GM19324 (cell line): Measurements from ENCODE around the gene PTPN13.
A peak's percentile ranks its signal among the peaks of the same experiment; 100 is the strongest.

Experiments
- ATAC-seq: cut with Tn5 transposase; IDR thresholded peaks from one replicate; pipeline ENCODE4 v1.9.1; 2021; ENCODE audit warnings: mild to moderate bottlenecking, moderate library complexity; ENCODE audit not compliant: unreplicated experiment, low FRiP score

The PTPN13 gene

DNA sequence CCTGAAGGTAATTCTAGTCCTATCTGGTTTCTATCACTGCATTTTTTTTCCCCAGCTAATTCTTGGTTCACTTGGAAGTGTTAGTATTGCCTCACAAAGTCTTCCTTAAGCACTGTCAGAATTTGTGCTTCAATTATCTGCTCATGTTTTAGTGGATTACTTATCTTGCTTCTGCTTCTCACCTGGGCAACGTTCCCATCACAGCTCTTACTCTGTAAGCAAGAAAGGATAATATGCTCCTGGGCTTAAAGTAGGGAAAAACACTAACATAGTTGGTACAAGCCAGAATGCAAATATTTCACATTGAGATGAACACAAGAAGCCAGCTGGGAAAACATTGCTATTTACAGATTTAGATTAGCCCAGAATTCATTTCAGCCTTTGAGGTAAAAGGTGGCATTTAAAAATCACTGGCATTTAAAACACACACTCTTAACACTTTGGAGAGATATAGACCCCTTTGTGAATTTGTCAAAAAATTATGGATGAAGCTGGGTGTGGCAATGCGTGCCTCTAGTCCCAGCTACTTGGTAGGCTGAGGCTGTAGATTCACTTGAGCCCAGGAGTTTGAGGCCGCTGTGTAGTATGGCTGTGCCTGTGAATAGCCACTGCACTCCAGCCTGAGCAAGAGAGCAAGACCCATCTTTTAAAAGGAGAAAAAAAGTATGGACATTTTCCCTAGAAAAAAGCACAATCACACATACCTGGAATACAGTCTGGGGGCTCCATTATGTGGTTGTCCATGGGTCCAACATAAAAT is 6.6 kb upstream of the PTPN13 start:
- no peak for ATAC-seq

DNA sequence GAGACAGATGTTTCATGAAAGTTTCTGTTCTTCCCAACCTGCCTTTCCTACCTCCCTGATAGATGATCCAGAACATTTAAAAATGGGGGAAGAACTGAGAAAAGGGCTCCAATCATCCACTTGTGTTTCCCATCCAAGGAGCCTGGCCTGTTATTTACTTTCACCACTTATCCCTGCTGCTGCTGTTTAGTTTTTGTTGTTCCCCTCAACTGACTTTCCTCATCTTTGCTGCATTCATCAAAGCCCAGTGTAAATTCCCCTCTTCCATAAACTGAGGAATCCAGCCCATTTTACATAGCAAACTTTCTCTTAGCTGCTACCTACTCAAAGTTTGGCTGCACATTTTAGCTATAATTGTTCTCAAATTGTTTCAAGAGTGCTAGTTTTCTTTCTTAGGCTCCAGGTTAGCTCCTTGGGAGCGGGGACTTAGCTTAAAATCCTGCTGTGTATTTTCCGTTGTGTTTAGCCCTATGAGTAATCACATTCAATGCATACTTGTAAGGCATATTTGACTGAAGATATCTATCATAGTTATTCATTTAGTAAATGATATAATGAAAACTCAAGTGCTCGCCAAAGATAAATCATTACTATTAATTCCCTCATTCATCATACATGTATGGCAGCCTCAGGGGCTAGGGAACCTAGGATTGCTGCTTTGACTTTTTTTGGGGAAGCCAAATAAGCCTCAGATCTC is 1.4 kb upstream of the PTPN13 start:
- no peak for ATAC-seq

DNA sequence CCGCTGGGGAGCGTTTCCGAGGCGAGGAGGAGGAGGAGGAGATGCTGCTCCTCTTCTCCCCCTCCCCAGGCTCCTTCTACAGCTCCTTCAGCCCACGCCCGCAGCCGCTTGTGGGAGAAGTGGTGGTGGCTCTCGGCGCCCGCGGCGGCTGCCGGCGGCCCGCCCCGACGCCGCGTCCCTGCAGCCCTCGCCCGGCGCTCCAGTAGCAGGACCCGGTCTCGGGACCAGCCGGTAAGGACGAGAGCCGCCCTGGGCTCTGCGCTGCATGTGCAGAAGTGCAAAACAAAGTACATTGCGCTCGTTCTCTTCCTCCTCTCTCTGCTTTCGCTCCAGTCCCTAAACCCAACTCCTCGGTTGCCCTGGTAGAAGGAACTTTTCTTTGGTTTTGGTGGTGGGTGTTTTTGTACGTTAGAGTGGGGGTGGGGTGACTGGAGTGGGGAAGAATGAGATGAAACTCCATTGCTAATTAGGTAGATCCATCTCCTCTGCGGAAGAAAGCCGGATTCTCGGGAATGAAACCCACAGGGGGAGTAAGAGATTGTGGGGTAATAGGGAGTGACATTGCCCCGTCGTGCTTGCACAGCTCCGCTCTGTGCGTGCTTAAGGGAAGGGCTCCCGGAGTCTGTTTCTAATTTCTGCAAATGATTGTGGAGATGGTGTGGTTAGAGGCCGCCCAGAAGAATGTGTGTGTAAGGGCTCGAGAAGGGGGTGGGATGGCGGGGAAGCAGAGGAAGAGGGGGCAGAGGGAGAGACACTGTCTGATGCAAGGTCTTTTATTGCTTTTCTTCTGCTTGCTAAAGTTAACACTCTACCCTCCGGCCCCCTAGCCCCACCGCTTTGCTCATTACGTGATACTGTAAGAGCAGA is 677 bp downstream of the PTPN13 start:
- peak; percentile 27 for ATAC-seq

DNA sequence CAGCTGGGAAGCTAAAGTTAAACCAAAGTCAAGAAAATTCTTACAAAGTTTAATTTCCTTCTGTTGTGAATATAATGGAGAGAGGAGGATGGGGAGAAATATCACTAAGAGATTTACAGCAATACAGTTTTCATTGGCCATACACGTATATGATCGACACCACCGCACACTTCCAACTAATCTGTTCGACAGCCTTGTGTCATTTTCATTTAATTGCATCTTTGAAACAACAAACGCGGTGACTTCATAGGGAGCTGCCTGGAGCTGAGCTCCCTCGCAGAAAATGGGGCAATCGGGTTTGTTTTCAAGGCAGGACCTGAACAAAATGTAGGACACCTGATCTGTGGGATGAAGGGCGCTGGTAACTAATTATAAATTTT is 1.3 kb downstream of the PTPN13 start:
- ATAC-seq = no peak

DNA sequence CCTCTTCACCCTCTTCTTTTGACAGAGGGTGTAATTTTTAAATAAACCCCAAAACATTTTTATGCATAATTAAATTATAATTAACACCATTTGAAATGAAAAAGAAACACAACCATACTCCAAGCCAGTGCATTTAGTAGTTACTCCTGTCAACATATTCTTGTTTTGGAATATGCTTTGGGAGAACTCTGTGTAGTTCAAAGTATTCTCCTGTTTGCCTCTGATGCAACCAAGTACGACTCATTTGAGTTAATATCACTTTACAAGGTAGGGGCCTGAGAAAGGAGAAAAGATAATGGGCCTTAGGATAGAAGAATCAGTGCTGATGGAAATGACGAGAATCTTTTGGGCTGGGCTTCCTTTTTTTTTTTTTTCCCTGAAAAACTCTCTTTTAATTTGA is 2.7 kb downstream of the PTPN13 start:
- no peak for ATAC-seq

DNA sequence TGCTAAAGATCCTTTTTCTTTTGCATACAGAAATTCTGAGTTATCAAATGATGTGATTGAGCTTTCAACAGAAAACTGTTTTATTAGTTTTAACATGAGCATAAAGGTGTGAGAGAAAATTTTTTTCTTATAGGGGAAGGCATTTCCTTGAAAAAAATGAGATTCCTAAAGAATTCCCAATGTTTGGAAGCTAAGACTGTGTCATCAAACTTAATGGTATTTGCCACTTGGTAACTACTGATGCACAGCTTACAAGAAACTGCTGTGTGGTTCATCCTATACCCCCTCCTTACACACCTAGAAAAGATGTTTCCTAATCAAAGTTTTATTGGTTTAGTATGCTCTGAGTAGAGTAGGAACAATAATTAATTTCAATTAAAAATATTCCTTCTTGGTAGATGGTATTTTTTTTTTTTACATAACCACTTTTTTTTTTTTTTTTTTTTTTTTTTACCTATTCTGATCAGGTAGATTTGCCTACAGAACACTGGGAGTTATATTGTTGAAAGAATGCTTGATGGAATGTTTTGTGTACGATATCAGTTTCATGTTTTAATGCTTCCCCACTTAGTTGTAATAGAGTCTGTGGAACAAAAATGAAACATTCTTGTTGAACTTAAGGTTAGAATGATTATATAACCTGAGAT is 6.0 kb downstream of the PTPN13 start:
- no peak for ATAC-seq

DNA sequence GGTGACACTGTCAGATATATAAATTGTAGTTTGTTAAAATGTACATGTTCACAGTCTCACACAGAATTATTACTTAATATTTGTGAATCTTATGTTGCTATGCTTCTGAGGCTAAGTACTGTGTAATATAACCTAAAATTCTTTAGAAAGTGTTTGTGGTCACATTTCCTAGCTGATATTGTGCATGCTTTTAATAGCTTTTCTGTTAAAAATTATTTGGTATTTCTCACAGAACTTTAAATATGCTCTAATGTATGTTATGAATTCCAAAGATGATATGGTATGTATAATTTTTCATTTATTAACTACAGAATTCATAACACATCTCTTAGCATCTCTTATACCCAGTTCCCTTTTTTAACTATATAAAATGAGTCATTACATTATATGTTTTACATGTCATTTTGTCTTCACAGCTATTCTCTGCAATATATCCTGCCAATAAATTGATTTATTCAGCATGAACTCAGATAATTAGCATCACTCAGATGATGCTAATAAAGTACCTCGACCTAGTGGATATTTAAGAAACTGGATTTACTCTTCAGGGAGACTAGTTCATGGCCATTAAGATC is 9.3 kb downstream of the PTPN13 start:
- ATAC-seq = no peak

DNA sequence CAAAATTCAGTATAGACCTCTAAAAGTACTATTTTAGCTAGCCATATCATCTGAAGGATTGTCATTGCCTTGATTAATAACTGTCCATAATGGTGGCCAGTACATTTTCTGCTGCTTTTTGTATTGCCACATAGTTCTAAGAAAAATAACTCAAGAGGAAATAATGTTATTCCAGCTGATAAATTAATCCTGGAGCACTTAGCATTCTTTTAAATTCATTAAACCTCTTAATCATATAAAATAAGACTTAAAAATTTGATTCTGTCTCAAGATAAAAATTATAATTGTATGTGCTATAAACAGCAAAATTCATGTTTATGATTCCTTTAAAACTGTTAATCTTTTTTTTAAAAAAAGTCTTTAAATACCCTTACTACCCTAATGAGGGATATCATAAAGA is 12.7 kb downstream of the PTPN13 start:
- no peak for ATAC-seq

DNA sequence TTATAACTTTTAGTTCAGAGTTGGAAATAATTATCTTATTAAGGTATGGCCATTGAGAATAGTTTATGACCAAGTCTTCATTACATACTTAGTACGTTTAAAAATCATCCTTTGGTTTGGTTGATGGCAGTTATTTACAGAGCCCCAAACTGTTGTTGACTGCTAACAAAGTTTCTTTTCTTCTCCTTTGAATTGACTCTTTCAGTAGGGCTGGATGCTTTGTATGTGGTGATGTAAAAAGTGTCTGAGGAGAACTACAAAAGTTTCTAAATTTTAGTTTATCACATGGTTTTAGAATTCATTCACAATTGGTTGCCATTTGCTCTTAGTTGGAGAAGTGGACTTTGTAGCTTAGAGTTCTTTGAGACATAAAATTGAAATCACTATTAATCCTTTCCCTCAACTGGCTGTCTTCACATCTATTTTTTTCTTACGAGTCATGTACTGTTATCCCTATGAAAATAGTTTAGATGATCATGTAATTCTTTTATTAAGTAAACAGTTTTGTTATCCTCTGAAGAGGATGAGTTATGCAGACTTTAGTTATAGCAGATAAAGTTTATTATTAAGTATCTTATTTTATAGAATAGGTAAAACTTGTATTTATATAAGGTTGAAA is 14.8 kb downstream of the PTPN13 start:
- ATAC-seq = no peak

DNA sequence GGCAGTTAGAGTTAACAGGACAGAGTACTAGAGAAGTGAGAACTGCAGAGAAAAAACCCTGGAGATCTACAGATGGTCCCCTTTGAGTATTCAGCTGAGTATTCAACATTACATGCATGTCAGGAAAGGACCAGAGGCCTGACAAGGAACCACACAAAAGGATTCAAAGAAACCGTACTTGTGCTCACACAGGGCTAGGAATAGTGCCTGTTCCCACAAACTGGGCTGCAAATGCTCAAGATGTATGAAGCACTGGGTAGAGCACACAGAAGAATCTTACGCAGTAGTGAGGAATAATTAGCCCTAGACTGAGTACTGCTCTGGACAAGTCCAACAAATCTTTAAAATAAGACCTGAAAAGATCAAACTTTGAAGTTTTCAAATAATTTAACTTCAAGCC is 17.6 kb downstream of the PTPN13 start:
- no peak for ATAC-seq

DNA sequence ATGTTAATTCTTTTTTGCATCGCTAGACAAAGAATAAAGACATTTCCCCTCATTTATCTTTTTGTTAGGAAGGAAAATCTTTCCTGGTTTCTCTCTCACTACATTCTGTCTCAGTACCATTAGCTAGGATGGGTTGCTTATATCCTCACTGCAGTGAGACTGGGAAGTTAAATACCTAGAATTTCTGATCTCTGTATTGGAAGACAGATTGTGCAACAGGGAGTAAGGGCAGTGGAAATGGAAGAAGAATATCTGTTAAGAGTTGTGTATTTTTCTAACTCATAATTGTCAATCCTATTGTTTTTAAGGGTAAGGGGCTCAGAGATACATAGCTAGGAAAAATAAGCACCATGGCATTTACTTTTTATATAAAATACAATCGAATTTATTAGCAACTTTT is 19.6 kb downstream of the PTPN13 start:
- no peak for ATAC-seq

DNA sequence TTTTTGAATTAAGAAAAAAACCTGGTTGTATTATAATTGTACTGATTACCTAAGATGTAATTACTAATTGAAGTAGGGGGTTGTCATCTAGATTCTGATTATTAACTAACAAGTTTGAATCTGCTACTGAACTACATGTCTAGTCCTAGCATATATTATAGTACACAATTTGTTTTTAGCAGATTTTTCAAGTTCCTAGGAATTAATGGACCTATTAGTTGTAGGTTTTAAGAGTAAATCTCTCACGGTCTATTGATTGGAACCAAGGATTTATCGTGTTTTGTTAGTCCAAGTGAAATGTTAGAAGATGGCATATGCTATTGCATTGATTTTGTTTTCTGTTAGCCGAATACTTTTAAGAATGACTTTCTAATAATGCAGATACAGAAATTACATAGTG is 20.8 kb downstream of the PTPN13 start:
- ATAC-seq = no peak

DNA sequence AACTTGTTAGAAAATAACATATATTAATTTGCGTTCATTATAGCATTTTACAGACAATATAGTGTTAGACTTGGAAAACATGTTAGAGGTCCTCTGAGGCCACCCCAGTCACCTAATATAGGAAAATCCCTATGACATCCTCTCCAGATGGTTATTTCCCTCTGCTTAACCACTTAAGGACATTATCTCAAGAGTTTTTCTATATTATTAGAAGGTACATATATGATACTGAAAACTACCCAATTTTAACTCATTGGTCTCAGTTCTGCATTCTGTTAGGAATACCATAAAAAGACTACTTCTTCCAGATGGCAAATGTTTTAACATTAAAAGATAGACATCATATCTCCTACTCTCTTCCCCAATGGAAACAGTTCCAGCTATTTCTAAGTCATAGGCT is 21.4 kb downstream of the PTPN13 start:
- no peak for ATAC-seq

DNA sequence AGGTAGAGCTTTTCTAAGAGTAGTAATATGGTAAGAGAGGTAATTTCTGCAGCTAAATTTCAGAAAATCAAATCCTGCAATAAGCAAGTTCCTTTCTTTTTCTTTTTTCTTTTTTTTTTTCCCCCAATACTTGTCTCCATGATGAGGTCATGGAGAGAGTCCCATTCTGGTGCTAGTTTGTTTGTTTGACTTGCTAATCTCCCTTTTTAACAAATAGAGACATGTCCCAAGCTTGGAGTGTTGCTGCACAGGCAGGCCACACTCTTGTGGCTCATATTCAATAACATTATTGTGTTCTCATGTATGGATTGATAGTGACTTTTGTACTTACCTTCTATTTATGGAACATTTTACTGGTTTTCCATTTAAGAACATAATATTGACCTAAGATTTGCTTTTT is 25.5 kb downstream of the PTPN13 start:
- ATAC-seq = no peak

DNA sequence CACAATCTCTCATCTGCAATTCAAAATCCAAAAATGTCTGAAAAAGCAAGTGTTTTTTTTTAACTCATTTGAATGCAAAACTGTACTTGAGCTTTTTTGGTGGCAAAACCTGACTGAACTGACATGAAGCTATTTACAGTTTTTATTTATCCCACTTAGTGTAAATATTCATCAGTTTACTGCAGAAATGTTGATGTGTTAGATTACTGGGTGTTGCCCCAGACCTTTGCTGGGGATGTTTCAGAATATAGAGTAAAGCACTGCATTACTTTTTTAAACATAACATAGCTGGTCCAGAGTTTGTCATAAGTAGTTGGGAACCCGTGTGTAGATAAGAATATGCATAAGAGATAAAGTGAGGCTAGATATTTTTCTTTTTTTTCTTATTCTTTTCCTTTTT is 27.3 kb downstream of the PTPN13 start:
- no peak for ATAC-seq

DNA sequence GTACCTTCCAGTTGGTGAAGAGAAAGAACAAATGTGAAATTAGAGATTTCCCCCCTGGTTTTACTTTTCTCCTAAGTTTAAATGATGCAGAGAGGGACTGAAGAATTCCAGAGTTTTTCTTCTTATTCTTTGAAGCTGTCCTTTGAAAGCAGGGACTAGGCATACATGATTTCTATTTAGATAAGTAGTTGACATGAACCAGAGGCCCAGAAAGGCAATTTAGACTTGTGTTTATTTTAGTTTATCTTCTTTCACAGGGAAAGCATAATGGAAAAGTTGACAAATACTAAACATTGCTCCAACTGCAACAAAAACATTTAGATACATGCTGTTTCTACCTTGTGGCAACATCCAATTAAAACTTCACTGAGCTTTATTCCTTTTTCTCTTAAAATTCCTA is 32.0 kb downstream of the PTPN13 start:
- no peak for ATAC-seq

DNA sequence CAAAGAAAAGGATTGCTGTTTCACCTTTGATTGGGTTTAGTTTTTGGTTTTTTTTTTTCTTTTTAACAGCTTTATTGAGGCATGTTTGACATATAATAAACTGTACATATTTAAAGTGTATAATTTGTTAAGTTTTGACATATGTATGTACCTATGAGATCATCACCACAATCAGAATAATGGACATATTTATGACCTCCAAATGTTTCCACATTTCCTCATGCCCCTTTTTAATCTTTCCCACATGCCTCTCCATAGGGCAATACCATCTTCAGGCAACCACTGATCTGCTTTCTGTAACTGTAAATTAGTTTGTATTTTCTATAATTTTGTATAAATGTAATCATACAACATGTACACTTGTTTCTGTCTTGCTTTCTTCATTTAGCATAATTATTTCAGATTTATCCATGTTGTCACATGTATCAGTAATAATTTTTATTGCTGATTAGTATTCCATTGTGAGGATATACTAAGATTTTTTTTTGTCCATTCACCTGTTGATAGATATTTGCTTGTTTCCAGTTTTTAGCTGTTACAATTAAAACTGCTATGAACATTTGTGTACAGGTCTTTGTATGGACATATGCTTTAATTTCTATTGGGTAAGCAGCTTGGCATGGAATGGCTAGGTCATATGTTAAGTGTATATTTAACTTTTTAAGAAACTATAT is 33.5 kb downstream of the PTPN13 start:
- ATAC-seq = no peak

DNA sequence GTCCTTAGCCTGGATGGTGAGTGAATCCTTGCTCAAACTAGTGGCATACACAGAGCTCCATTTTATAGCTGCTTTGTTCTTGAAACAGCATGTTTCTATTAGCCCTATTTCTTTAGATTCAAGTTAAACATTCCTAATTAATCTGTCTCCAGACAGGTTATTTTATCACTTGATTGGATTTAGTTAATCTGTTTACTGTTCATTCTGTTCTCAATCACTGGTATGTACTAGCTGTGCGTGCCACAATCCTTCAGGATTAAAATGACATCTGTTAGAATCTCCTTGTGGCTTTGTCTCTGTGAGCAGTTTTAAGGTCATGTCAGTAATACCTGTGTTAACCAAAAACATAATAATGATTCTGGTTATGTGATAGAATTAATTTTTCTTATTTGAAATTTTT is 36.5 kb downstream of the PTPN13 start:
- ATAC-seq = no peak

DNA sequence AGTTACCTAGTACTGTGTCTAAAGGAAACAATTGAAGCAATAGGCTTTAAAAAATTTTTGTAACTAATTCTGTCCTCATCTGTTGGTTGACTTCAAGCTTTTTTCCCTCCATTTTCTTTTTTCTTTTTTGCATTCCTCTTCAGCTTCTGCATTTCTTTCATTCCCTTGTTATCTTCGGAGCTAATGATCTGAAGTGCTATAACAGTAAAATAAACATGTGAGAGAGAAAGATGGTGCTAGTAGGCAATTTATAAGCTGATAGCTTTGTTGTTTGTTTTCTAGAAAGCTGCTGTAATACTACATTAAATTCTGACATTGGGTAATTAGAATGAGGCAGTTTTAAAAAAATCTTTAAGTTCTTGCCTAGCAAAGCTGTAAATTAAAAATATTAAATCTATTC is 37.1 kb downstream of the PTPN13 start:
- no peak for ATAC-seq

DNA sequence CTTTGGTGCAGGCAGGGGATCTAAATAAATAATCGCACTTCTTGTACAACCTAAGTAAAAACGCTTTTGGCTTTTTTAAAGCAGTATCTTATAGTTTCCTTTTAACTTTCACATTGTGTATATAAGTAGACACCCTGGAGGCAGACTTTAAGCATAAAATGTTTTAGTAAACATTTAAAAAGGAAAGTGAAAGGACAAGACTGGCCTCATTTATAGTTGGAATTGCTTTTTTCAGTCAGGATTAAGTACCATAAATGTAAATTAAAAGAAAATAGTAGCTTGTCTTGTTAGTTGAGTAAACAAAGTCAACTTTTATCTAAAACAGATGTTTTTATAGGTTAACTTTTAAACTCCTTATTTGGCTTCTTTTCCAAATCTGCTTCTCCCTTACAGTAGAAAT is 39.7 kb downstream of the PTPN13 start:
- ATAC-seq = no peak
